GM12801 (cell line): ENCODE results near the gene CFAP43.

ENCODE experiments used
- CTCF ChIP-seq: IDR thresholded peaks from one replicate; pipeline ENCODE4 v1.5.1; 2011; ENCODE audit warnings: control low read depth; ENCODE audit not compliant: insufficient read length; ENCODE audit errors: extremely low read depth

CFAP43 gene

GRCh38 chr10:104208730-104209129 is 23.4 kb downstream of the CFAP43 start:
- TF ChIP-seq CTCF = no peak

DNA sequence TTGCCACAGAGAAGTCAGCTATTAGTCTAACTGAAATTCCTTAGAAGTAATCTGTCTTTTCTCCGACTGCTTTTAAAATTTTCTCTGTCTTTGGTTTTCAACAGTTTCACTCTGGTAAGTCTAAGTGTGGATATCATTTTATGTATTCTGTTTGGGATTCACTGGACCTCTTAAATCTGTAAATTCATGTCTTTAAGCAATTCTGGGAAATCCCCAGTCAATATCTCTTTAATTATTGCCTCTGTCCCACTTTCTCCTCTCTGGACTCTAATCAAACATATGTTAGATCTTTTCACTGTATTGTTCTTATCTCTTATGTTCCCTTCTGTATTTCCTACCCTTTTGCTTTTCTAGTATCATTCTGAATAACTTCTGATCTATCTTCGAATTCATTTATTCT is 29.9 kb downstream of the CFAP43 start:
- TF ChIP-seq CTCF = no peak

DNA sequence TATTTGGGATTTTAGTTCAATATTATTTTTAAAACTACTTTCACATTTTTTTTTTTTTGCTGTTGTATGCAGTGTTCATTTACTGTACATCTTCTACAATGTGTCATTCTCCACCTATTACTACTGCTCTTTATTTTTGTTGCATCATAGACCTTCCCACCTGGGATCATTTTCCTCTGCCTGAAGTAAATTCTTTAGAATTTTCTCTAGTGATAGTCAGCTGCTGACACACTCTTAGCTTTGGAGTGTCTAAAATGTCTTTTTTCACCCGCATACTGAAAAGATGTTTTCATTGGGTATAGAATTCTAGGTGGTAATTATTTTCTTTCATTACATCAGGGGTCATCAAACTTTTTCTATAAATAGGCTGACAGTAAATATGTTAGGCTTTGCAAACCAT is 30.5 kb downstream of the CFAP43 start:
- no peak for TF ChIP-seq CTCF

GRCh38 chr10:104199567-104199966 is 32.6 kb downstream of the CFAP43 start:
- no peak for TF ChIP-seq CTCF

DNA sequence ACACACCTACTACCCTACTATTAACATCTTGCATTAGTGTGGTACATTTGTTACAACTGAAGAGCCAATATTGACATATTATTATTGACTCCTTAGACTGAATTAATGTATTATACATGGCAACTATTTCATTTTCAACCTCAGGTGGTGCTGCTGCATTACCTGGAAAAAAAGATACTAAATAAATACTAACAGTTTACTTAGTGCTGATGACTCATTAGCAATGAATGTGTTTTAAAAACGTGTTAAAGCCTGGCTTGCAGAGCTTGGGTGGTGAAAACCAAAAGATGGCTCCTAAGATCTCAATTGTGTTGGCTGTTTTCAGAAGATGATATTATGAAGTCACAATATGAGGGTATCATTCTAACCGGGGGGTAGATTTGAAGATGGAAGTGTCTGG is 34.8 kb downstream of the CFAP43 start:
- no peak for TF ChIP-seq CTCF

DNA sequence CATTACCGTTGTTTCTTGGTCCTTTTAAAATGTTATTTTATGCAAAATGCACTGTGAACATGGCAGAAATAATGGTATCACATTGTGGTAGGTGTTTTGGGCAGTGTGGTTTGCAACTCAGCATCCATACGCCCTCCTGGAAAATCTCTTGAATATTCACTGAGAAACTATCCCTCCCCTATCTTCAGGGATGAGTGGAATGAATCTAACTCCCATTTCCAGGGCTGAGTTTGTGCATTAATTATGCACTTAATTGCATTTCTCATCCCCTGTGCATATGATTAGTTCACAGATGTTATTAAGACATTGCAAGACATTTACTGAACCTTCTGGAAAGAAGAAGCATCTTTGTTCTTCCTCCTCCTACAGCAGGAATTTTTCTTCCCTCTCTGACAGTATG is 36.5 kb downstream of the CFAP43 start:
- TF ChIP-seq CTCF = no peak

DNA sequence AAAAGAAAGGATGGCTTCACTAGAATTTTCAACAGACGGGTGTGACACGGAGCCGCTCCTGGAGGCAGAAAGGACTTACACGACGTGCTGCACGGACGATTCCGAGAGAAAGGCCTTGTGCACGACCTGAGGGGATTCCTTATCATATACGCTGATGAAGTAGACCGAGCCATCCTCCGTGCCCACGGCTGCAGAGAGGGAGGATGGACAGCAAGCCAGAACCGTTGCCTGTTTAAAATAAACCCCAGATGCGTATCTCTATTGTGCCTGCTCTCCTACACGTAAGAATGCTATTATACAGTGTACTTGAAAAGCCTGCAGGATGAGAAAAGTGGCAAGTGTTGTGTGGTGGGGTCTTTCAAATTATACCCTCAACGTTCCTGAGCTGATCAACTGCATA is 38.4 kb downstream of the CFAP43 start:
- TF ChIP-seq CTCF = no peak

- TF ChIP-seq CTCF = no peak
Measured at GRCh38 chr10:104190695-104191094, 41.5 kb downstream of the CFAP43 start.
